HG02610 (cell line): ENCODE results near the gene CDC14A.
A peak's percentile ranks its signal among the peaks of the same experiment; 100 is the strongest.
"Not testable (repeated sequence)": the region's sequence is repeated elsewhere in the genome, so short reads cannot be mapped to it uniquely, and the experiment has no call there.

Experiments
- ATAC-seq: cut with Tn5 transposase; IDR thresholded peaks from one replicate; pipeline ENCODE4 v1.9.1; 2021; ENCODE audit warnings: mild to moderate bottlenecking, moderate library complexity; ENCODE audit not compliant: unreplicated experiment

CDC14A gene

GRCh38 chr1:100335436-100335835, 16.9 kb upstream of the CDC14A start:
- no peak for ATAC-seq

GRCh38 chr1:100337878-100338277, 14.4 kb upstream of the CDC14A start:
- not testable (repeated sequence) for ATAC-seq

GRCh38 chr1:100339735-100340134, 12.6 kb upstream of the CDC14A start:
- not testable (repeated sequence) for ATAC-seq

DNA sequence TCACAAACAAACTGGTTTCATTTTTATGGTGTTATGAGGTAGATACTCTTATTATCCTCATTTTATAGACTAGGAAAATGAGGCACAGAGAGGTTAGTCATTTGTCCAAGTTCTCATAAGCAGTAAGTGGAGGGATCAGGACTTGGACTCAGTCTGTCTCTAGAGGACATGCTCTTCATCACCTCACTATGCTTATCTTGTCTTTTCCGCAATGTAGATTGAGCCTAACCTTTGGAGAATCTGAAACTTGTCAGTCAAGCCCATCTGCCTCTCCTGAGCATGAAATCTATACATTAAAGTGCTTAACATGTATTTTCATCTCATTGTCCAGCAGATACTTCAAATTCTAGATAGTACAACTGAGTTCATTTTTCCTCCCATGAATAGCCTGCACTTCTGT, 11.8 kb upstream of the CDC14A start:
- no peak for ATAC-seq

GRCh38 chr1:100342348-100342747, 10.0 kb upstream of the CDC14A start:
- ATAC-seq, result no peak

DNA sequence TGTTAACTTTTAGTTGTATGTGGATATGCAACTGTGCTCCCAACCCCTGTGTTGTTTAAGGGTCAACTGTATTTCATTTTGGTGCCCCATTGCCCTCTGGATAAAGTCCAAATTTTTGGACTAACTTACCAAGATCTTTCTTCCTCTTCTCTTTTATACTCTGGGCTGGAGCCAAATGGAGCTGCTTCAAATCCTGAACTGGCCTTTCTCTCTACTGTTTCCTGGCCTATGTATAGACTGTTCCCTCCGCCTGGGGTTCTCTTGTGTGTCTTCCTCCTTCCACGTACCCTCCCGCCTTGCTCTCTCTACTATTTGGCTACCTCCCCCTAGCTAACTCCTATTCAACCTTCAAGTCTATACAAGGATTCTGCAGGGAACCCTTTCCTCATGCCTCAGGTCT, 8.4 kb upstream of the CDC14A start:
- no peak for ATAC-seq

GRCh38 chr1:100344774-100345173, 7.5 kb upstream of the CDC14A start:
- no peak for ATAC-seq

- no peak for ATAC-seq
These were observed 5.9 kb upstream of the CDC14A start for GRCh38 chr1:100346387-100346786.

GRCh38 chr1:100347009-100347966, 5.0 kb upstream of the CDC14A start:
- ATAC-seq, result no peak

GRCh38 chr1:100348549-100349144, 3.7 kb upstream of the CDC14A start:
- ATAC-seq, result no peak

DNA sequence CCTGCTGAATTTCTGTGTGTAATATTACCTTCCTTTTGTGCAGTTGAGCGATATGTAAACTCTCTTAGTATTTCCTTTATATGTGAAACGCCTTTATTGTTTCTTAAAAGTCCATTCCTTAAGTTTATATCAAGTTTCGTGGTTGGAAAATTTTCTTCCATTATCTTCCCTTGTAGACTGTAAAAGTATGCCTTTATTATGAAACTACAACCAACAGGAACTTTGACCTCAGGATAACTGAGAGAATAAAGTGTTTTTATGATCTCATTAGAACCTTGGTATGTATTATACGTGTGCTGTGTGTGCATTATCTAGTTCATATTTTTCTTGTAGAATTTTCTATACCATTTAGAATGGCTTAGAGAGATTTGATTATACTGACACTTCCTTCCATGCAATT, 3.1 kb upstream of the CDC14A start:
- ATAC-seq, result no peak

DNA sequence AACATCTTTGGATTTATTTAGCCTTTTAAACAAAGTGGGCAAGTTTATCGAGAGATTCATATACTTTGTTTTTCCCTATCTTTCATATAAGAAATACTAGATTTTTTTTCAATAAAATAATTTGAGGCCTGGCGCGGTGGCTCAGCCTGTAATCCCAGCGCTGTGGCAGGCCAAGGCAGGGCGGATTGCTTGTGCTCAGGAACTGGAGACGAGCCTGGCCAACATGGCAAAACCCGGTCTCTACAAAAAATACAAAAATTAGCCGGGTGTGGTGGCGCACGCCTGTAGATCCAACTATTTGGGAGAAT, 1.6 kb upstream of the CDC14A start:
- ATAC-seq, result no peak

DNA sequence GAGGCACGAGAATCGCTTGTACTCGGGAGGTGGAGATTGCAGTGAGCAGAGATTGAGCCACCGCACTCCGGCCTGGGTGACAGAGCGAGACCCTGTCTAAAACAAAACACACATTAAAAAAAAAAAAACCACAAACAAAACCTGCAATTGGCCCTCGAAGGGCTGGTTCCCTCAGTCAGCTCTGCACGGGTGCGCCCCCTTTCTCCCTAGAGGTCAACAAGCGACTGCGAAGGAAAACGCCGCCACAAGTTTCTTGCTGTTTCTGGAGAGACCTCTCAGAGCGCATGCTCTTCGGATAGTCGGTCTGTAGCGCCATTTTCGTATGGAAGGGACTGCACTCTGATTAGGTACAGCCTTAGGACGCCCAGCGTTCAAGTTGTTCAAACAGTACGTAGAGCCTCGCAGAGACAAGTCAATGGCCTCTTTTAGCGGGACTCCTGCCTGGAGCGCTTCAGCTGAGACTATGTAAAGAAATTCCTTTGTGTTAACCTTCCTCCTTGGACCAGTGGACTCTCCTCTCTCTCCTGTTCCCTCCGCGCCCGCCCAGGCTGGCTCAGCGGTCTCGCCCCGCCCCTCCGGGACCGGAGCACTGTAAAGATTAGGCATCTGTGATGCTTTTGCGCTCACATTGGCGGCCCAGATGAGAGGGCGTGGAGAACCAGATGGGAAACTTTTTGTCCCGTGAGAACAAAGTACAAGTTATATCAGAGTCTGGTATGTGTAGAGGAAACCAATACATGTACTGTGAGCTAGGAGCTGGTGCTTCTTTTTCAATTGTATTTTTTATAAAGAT, 1.0 kb upstream of the CDC14A start:
- peak; percentile 64 for ATAC-seq

DNA sequence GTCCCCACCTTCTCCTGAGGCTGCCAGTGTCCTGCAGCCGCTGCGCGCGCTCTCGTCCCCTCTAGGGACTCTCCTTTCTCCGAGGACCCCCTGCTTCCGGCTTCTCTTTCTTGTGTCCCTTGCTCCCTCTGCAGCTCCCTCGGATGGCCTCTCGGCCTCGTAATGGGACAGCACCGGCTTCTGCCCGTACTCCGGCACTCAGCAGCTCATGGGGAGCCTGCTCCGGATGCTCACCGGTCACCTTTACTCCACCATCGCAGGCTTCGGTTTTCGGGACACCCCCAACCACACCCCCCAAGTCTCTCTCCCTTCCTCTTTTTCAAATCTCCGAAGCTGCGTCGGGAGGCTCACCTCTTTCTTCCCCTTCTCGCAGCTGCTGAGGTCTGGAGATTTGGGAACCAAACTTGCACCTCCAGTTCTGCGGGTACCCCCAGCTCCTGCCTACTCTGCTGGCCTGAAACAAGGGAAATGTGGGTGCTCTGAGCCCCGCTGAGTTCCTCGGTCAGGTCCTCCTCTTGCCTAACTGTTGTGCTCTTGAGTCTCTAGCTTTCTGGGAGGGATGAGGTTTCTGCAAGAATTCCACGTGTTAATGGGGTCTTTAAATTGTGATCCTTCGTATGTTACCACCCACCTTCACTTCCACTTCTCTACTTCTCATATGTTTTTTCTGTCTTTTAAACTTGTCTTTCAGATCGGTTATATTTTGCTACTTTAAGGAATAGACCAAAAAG, 930 bp downstream of the CDC14A start:
- ATAC-seq, result peak; percentile 19

GRCh38 chr1:100353988-100354387, 1.7 kb downstream of the CDC14A start:
- ATAC-seq, result no peak

- ATAC-seq, result no peak
These were observed 2.7 kb downstream of the CDC14A start for GRCh38 chr1:100354971-100355394.

DNA sequence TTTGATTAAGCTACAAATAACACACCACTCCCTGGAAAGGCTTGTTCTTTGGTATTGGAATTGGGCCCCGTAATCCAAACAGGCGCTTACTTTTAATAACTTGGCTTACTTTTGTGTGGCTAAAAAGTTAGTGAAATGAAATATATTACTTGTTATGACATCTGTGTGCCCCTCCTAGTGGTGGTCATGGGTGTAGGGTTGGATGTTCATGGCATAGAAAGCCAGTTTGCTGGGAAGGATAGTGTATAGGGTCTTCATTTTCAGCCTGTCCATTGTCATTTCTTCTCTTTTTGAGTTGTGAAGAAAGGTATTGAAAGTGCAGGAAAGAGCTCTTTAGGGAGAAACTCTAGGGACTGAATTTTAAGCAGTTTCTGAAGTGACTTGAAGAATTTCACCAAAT, 5.9 kb downstream of the CDC14A start:
- no peak for ATAC-seq

DNA sequence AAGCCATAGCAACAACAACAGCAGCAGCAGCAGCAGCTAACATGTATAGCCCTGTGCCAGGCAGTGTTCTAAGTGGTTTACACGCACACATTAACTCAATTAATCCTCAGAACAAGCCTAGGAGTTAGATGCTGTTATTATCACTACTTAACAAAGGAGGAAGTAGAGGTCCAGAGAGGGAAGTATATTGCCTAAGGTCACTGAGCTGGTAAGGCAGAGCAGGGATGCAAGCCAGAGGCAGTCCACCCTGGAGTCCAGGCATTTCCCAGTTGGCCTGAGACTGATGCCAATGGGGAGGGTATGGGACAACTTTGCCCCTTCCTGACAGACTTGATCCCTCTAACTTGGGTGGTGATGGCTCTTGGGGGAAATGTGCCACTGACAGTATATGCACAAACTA, 6.8 kb downstream of the CDC14A start:
- no peak for ATAC-seq

- no peak for ATAC-seq
These were observed 8.6 kb downstream of the CDC14A start for GRCh38 chr1:100360790-100361510.

DNA sequence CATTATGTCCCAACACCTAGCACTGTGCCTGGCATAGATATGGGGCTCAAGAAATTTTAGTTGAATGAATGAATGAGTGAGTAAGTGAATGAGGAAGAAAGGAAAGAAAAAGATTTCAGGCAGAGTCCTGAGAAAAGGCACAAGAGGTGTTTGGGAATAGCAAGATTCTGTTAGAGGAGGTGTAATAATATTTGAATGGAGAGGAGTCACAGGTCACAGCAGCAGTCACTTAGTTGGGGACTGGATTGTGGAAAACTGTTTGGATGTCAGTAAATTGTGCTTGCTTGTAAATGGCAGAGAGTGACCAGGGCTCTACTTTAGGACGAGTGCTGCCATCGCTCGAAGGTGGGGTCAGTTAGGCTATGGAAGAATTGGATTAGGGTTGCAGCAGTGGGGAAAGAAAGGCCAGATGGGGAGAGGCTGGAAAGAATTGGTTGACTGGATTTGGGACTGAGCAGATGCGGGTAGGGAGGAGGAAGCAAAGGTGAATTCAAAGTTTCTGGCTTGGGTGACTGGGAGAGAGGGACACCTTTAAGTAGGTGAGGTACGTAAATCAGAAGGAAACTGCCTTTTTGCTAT, 9.3 kb downstream of the CDC14A start:
- ATAC-seq, result no peak
